Neutrophil (primary cell): ENCODE results near the gene NDRG3.

ENCODE experiments used
- H3K27ac ChIP-seq: fragments of 200-600 bp; sonication (generic); 2 replicates; pipeline ENCODE4 v1.5.1; 2016; ENCODE audit warnings: mild to moderate bottlenecking, moderate library complexity
- H3K27me3 ChIP-seq: fragments of 200-600 bp; sonication (generic); 2 replicates; pipeline ENCODE4 v1.6.0; 2016; ENCODE audit warnings: mild to moderate bottlenecking
- H3K36me3 ChIP-seq: fragments of 200-600 bp; sonication (generic); 2 replicates; pipeline ENCODE4 v1.5.1; 2017
- H3K4me1 ChIP-seq, 2 experiments: fragments of 200-600 bp in 1 of 2; sonication (generic) in 1 of 2; 1 replicate in 1 of 2; 2 replicates in 1 of 2; pipeline versions ENCODE4 v1.5.1 to v1.6.1; 2013 to 2016; ENCODE audit warnings: low read depth in 1 of 2, low read length in 1 of 2, mild to moderate bottlenecking in 1 of 2, moderate library complexity in 1 of 2; ENCODE audit not compliant: control insufficient read depth in 1 of 2, insufficient read depth in 1 of 2
- H3K4me3 ChIP-seq, 2 experiments: fragments of 200-600 bp in 1 of 2; sonication (generic) in 1 of 2; 1 replicate in 1 of 2; 2 replicates in 1 of 2; pipeline ENCODE4 v1.5.1; 2013 to 2016; ENCODE audit warnings: low read depth in 1 of 2, low read length in 1 of 2, mild to moderate bottlenecking in 1 of 2, moderate library complexity in 1 of 2
- H3K9me3 ChIP-seq: fragments of 200-600 bp; sonication (generic); 2 replicates; pipeline ENCODE4 v1.5.1; 2016
- TF ChIP-seq, protein P1 (sequence below): fragments of 200-600 bp; sonication (generic); IDR thresholded peaks from 2 replicates; pipeline ENCODE4 v1.5.1; 2016; ENCODE audit warnings: antibody characterized with exemption

Gene NDRG3

DNA sequence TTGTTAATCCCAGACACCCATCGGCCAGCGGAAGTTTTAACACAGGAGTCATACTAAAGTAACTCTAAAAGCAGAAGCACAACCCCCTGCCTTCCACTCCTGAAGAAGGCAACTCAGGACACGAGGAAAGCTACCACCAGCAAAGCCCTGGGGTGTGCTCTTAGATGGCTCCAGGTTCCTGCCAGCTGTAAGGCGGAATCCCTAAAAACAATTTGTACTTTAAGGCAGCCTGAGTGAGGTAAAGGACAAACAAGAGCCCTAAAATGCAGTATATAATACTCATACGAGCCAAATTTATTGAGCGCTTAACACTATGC lies 8.7 kb downstream of the NDRG3 start:
- Histone ChIP-seq H3K27ac (no peak overlapping the region), H3K9me3 (no peaks in the 10 kb centered on the region), H3K4me1 (peaks cover 0 to 6% of the 10 kb centered on the region in 2 experiments), H3K27me3 (no peaks in the 10 kb centered on the region), H3K4me3 (no peak overlapping the region), H3K36me3 (no peaks in the 10 kb centered on the region)
- TF ChIP-seq, protein P1, sequence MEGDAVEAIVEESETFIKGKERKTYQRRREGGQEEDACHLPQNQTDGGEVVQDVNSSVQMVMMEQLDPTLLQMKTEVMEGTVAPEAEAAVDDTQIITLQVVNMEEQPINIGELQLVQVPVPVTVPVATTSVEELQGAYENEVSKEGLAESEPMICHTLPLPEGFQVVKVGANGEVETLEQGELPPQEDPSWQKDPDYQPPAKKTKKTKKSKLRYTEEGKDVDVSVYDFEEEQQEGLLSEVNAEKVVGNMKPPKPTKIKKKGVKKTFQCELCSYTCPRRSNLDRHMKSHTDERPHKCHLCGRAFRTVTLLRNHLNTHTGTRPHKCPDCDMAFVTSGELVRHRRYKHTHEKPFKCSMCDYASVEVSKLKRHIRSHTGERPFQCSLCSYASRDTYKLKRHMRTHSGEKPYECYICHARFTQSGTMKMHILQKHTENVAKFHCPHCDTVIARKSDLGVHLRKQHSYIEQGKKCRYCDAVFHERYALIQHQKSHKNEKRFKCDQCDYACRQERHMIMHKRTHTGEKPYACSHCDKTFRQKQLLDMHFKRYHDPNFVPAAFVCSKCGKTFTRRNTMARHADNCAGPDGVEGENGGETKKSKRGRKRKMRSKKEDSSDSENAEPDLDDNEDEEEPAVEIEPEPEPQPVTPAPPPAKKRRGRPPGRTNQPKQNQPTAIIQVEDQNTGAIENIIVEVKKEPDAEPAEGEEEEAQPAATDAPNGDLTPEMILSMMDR = no peak

DNA sequence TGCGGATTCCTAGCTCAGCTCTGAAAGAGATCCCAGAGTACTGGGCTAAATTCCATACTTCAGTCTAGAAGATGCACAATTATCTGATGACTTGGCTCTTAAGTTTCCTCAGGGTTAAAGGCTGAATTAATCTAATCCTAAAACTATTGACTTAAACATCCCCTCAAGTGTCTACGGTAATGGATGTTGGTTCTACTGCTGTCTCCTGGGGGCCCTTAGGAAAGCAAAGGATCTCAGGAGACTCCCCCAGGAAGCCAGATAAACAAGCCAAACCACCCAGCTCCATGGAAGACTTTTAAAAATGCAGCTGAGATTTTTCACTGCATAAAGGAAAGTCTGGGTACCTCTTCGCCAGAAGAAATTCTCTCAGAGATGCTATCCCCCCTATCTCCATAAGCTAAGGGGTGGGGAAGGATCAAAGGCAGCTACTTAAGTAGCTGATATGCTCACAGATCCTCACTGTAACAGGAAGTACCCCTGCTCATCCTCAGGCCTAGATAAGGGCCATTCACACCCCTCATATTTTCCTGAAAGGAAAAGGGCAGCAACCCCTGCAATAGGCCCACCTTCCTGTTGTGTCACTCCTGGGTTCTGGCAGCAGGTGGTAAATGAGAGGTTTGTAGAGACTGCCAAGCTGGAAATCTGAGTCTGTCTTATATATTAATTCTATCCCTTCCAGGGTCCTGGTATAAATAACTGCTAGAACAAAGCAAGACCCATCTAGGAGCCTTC lies 9.3 kb downstream of the NDRG3 start:
- H3K27me3 ChIP-seq = no peaks in the 10 kb centered on the region
- H3K27ac ChIP-seq = no peak overlapping the region
- TF ChIP-seq, protein P1 = no peak
- H3K4me3 ChIP-seq = no peak overlapping the region
- H3K4me1 ChIP-seq = peaks cover 0 to 6% of the 10 kb centered on the region in 2 experiments
- H3K36me3 ChIP-seq = no peaks in the 10 kb centered on the region
- H3K9me3 ChIP-seq = no peaks in the 10 kb centered on the region

DNA sequence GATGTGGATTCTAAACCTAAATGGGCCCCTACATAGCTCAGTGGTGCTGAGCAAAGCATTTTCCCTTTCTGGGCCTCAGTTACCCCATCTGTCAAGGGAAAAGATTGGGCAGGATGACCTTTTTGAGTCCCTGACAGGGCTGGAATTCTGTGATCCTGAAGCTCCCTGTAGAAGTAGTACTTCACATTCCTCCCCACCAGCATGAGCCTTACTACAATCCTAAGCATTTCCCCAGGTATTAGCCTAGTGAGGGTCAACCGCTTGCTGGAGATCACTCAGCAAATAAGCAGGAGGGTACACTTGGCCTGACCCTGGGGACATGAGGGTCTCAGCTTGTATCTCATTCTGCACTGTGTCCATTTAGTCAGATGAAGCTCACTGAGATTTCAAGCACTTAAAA lies 13.4 kb downstream of the NDRG3 start:
- no peak overlapping the region for H3K4me3 ChIP-seq
- TF ChIP-seq, protein P1 = no peak
- H3K27me3 ChIP-seq = no peaks in the 10 kb centered on the region
- H3K27ac ChIP-seq = no peak overlapping the region
- no peaks in the 10 kb centered on the region for H3K36me3 ChIP-seq
- no peaks in the 10 kb centered on the region for H3K9me3 ChIP-seq
- peaks cover 0 to 6% of the 10 kb centered on the region in 2 experiments for H3K4me1 ChIP-seq

DNA sequence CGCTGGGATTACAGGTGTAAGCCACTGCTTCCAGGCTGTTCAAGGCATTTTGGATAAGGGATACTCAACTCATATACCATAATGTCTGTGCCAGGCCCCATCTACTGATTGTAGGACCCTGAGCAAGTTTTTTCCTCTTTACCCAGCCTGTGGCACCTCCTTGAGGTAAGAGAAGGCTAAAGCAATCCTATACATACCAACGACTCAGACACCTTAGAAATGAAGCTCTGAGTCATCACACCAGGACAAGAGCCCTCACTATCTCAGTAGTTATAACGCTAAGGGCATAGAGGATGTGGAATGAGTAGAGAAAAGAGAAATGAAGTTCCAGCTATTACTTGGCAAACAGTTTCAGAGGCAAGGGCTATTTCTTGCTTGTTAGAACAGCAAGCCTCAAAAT lies 16.9 kb downstream of the NDRG3 start:
- TF ChIP-seq, protein P1 = no peak
- Histone ChIP-seq H3K27ac (no peak overlapping the region), H3K27me3 (no peaks in the 10 kb centered on the region), H3K4me1 (no peaks in the 10 kb centered on the region), H3K9me3 (no peaks in the 10 kb centered on the region), H3K4me3 (no peak overlapping the region), H3K36me3 (no peaks in the 10 kb centered on the region)

DNA sequence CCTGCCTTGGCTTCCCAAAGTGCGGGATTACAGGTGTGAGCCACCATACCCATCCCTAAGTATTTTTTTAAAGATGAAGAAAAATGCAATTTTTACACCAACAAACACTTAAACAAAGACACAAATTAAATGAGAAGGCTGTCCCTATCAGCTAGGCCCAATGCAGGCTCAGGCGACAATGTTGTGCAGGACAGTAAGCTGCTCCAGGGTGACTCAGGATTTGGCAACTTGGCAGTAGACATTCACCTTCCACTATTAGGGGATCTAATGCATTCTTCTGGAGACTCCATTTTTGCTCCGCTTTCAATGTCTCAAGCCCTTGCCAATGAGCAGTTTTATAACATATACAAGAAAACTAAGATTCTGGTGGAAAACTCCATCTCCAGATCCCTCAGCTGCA lies 19.7 kb downstream of the NDRG3 start:
- Histone ChIP-seq H3K4me3 (no peak overlapping the region), H3K27me3 (no peaks in the 10 kb centered on the region), H3K27ac (no peak overlapping the region), H3K4me1 (no peaks in the 10 kb centered on the region), H3K9me3 (no peaks in the 10 kb centered on the region), H3K36me3 (no peaks in the 10 kb centered on the region)
- TF ChIP-seq, protein P1 = no peak

DNA sequence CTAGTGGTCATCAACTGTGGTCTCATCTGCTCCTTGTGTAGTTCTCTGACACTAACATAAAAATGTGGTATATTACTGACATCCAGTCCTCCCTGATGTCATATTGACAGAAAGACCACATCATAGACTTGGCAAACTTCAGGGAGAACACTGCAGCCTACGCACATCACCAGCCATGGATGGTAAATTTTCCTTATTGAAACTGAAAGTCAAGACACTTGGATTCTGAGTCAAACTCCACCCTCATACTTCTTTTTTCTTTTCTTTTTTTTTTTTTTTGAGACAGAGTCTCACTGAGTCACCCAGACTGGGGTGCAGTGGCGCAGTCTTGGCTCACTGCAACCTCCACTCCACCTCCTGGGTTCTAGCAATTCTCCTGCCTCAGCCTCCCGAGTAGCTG lies 25.4 kb downstream of the NDRG3 start:
- TF ChIP-seq, protein P1 = no peak
- no peaks in the 10 kb centered on the region for H3K27me3 ChIP-seq
- H3K4me1 ChIP-seq = no peaks in the 10 kb centered on the region
- no peaks in the 10 kb centered on the region for H3K9me3 ChIP-seq
- H3K4me3 ChIP-seq = no peak overlapping the region
- no peak overlapping the region for H3K27ac ChIP-seq
- H3K36me3 ChIP-seq = no peaks in the 10 kb centered on the region
